ENCODE data around the gene OTUB1. TPM values are rescaled to one million over a fixed set of nuclear protein-coding genes. Genes with fewer than 3 reads are reported as not detected.

OTUB1 gene
- polyA plus RNA-seq, 2 donors = 54.6 to 91.5 TPM

GRCh38 chr11:64010783-64011182 is 24.5 kb downstream of the OTUB1 start:
- Histone ChIP-seq H3K4me3 (ENCODE audit: low read depth in 1 of 2, low read length in 2 of 2) (no peak overlapping the region), H3K36me3 (ENCODE audit: control insufficient read depth in 2 of 2, insufficient read depth in 2 of 2, low read length in 1 of 2) (no peaks in the 10 kb centered on the region), H3K27me3 (ENCODE audit: control insufficient read depth in 1 of 2, insufficient read depth in 2 of 2, low read length in 2 of 2) (no peaks in the 10 kb centered on the region), H3K9me3 (ENCODE audit: control insufficient read depth in 2 of 2, insufficient read depth in 1 of 2, low read depth in 1 of 2, low read length in 1 of 2) (peaks cover 3 to 9% of the 10 kb centered on the region in 2 donors), H3K27ac (ENCODE audit: low read depth in 2 of 2, low read length in 1 of 2) (no peak overlapping the region), H3K4me1 (ENCODE audit: control insufficient read depth in 2 of 2, insufficient read depth in 2 of 2, low read length in 1 of 2) (peaks cover 3 to 10% of the 10 kb centered on the region in 2 donors)
- WGBS, 2 donors = 83 to 92% methylated on average over 2 of the region's 2 CpGs

- Histone ChIP-seq H3K4me1 (ENCODE audit: control insufficient read depth in 2 of 2, insufficient read depth in 2 of 2, low read length in 1 of 2) (peaks cover 3 to 10% of the 10 kb centered on the region in 2 donors), H3K27ac (ENCODE audit: low read depth in 2 of 2, low read length in 1 of 2) (no peak overlapping the region), H3K9me3 (ENCODE audit: control insufficient read depth in 2 of 2, insufficient read depth in 1 of 2, low read depth in 1 of 2, low read length in 1 of 2) (peaks cover 3 to 9% of the 10 kb centered on the region in 2 donors), H3K36me3 (ENCODE audit: control insufficient read depth in 2 of 2, insufficient read depth in 2 of 2, low read length in 1 of 2) (no peaks in the 10 kb centered on the region), H3K4me3 (ENCODE audit: low read depth in 1 of 2, low read length in 2 of 2) (no peak overlapping the region), H3K27me3 (ENCODE audit: control insufficient read depth in 1 of 2, insufficient read depth in 2 of 2, low read length in 2 of 2) (no peaks in the 10 kb centered on the region)
- 87 to 92% methylated on average over 8 of the region's 8 CpGs for WGBS, 2 donors
Observed at GRCh38 chr11:64011371-64011770, 25.1 kb downstream of the OTUB1 start.

GRCh38 chr11:64013141-64013896 is 27.1 kb downstream of the OTUB1 start:
- no peaks in the 10 kb centered on the region for H3K27me3 ChIP-seq (ENCODE audit: control insufficient read depth in 1 of 2, insufficient read depth in 2 of 2, low read length in 2 of 2)
- H3K36me3 ChIP-seq (ENCODE audit: control insufficient read depth in 2 of 2, insufficient read depth in 2 of 2, low read length in 1 of 2) = no peaks in the 10 kb centered on the region
- H3K9me3 ChIP-seq (ENCODE audit: control insufficient read depth in 2 of 2, insufficient read depth in 1 of 2, low read depth in 1 of 2, low read length in 1 of 2) = peaks cover 3 to 9% of the 10 kb centered on the region in 2 donors
- H3K4me1 ChIP-seq (ENCODE audit: control insufficient read depth in 2 of 2, insufficient read depth in 2 of 2, low read length in 1 of 2) = no peaks in the 10 kb centered on the region
- WGBS, 2 donors = 85 to 89% methylated on average over 16 of the region's 16 CpGs
- no peak overlapping the region for H3K27ac ChIP-seq (ENCODE audit: low read depth in 2 of 2, low read length in 1 of 2)
- no peak overlapping the region for H3K4me3 ChIP-seq (ENCODE audit: low read depth in 1 of 2, low read length in 2 of 2)

GRCh38 chr11:64014356-64014755 is 28.1 kb downstream of the OTUB1 start:
- 88 to 89% methylated on average over 11 of the region's 11 CpGs for WGBS, 2 donors
- peaks cover 3 to 9% of the 10 kb centered on the region in 2 donors for H3K9me3 ChIP-seq (ENCODE audit: control insufficient read depth in 2 of 2, insufficient read depth in 1 of 2, low read depth in 1 of 2, low read length in 1 of 2)
- no peaks in the 10 kb centered on the region for H3K36me3 ChIP-seq (ENCODE audit: control insufficient read depth in 2 of 2, insufficient read depth in 2 of 2, low read length in 1 of 2)
- no peaks in the 10 kb centered on the region for H3K4me1 ChIP-seq (ENCODE audit: control insufficient read depth in 2 of 2, insufficient read depth in 2 of 2, low read length in 1 of 2)
- H3K27me3 ChIP-seq (ENCODE audit: control insufficient read depth in 1 of 2, insufficient read depth in 2 of 2, low read length in 2 of 2) = no peaks in the 10 kb centered on the region
- H3K27ac ChIP-seq (ENCODE audit: low read depth in 2 of 2, low read length in 1 of 2) = no peak overlapping the region
- H3K4me3 ChIP-seq (ENCODE audit: low read depth in 1 of 2, low read length in 2 of 2) = no peak overlapping the region

GRCh38 chr11:64015510-64015909 is 29.3 kb downstream of the OTUB1 start:
- no peaks in the 10 kb centered on the region for H3K27me3 ChIP-seq (ENCODE audit: control insufficient read depth in 1 of 2, insufficient read depth in 2 of 2, low read length in 2 of 2)
- H3K9me3 ChIP-seq (ENCODE audit: control insufficient read depth in 2 of 2, insufficient read depth in 1 of 2, low read depth in 1 of 2, low read length in 1 of 2) = peaks cover 0 to 6% of the 10 kb centered on the region in 2 donors
- H3K36me3 ChIP-seq (ENCODE audit: control insufficient read depth in 2 of 2, insufficient read depth in 2 of 2, low read length in 1 of 2) = no peaks in the 10 kb centered on the region
- 87 to 88% methylated on average over 20 of the region's 20 CpGs for WGBS, 2 donors
- H3K4me1 ChIP-seq (ENCODE audit: control insufficient read depth in 2 of 2, insufficient read depth in 2 of 2, low read length in 1 of 2) = no peaks in the 10 kb centered on the region
- H3K27ac ChIP-seq (ENCODE audit: low read depth in 2 of 2, low read length in 1 of 2) = no peak overlapping the region
- no peak overlapping the region for H3K4me3 ChIP-seq (ENCODE audit: low read depth in 1 of 2, low read length in 2 of 2)

- H3K9me3 ChIP-seq (ENCODE audit: control insufficient read depth in 2 of 2, insufficient read depth in 1 of 2, low read depth in 1 of 2, low read length in 1 of 2) = peaks cover 0 to under 1% of the 10 kb centered on the region in 2 donors
- no peaks in the 10 kb centered on the region for H3K27me3 ChIP-seq (ENCODE audit: control insufficient read depth in 1 of 2, insufficient read depth in 2 of 2, low read length in 2 of 2)
- H3K4me3 ChIP-seq (ENCODE audit: low read depth in 1 of 2, low read length in 2 of 2) = no peak overlapping the region
- peaks cover 0 to 1% of the 10 kb centered on the region in 2 donors for H3K4me1 ChIP-seq (ENCODE audit: control insufficient read depth in 2 of 2, insufficient read depth in 2 of 2, low read length in 1 of 2)
- H3K27ac ChIP-seq (ENCODE audit: low read depth in 2 of 2, low read length in 1 of 2) = no peak overlapping the region
- 87 to 91% methylated on average over 33 to 35 of the region's 35 CpGs for WGBS, 2 donors
- no peaks in the 10 kb centered on the region for H3K36me3 ChIP-seq (ENCODE audit: control insufficient read depth in 2 of 2, insufficient read depth in 2 of 2, low read length in 1 of 2)
Observed at GRCh38 chr11:64015935-64016845, 30.0 kb downstream of the OTUB1 start.

- 74 to 81% methylated on average over 7 of the region's 7 CpGs for WGBS, 2 donors
- Histone ChIP-seq H3K27ac (ENCODE audit: low read depth in 2 of 2, low read length in 1 of 2) (no peak overlapping the region), H3K27me3 (ENCODE audit: control insufficient read depth in 1 of 2, insufficient read depth in 2 of 2, low read length in 2 of 2) (no peaks in the 10 kb centered on the region), H3K4me1 (ENCODE audit: control insufficient read depth in 2 of 2, insufficient read depth in 2 of 2, low read length in 1 of 2) (peaks cover 0 to 5% of the 10 kb centered on the region in 2 donors), H3K9me3 (ENCODE audit: control insufficient read depth in 2 of 2, insufficient read depth in 1 of 2, low read depth in 1 of 2, low read length in 1 of 2) (no peaks in the 10 kb centered on the region), H3K4me3 (ENCODE audit: low read depth in 1 of 2, low read length in 2 of 2) (no peak overlapping the region), H3K36me3 (ENCODE audit: control insufficient read depth in 2 of 2, insufficient read depth in 2 of 2, low read length in 1 of 2) (no peaks in the 10 kb centered on the region)
Observed at GRCh38 chr11:64017945-64018224, 31.6 kb downstream of the OTUB1 start.

GRCh38 chr11:64018310-64018709 is 32.1 kb downstream of the OTUB1 start:
- peaks cover 0 to 5% of the 10 kb centered on the region in 2 donors for H3K4me1 ChIP-seq (ENCODE audit: control insufficient read depth in 2 of 2, insufficient read depth in 2 of 2, low read length in 1 of 2)
- H3K27me3 ChIP-seq (ENCODE audit: control insufficient read depth in 1 of 2, insufficient read depth in 2 of 2, low read length in 2 of 2) = no peaks in the 10 kb centered on the region
- H3K4me3 ChIP-seq (ENCODE audit: low read depth in 1 of 2, low read length in 2 of 2) = no peak overlapping the region
- no peaks in the 10 kb centered on the region for H3K9me3 ChIP-seq (ENCODE audit: control insufficient read depth in 2 of 2, insufficient read depth in 1 of 2, low read depth in 1 of 2, low read length in 1 of 2)
- H3K27ac ChIP-seq (ENCODE audit: low read depth in 2 of 2, low read length in 1 of 2) = no peak overlapping the region
- no peaks in the 10 kb centered on the region for H3K36me3 ChIP-seq (ENCODE audit: control insufficient read depth in 2 of 2, insufficient read depth in 2 of 2, low read length in 1 of 2)
- WGBS, 2 donors = 59 to 70% methylated on average over 7 to 8 of the region's 8 CpGs

GRCh38 chr11:64019106-64020037 is 33.1 kb downstream of the OTUB1 start:
- 67 to 75% methylated on average over 27 of the region's 27 CpGs for WGBS, 2 donors
- no peak overlapping the region for H3K27ac ChIP-seq (ENCODE audit: low read depth in 2 of 2, low read length in 1 of 2)
- H3K36me3 ChIP-seq (ENCODE audit: control insufficient read depth in 2 of 2, insufficient read depth in 2 of 2, low read length in 1 of 2) = no peaks in the 10 kb centered on the region
- H3K4me1 ChIP-seq (ENCODE audit: control insufficient read depth in 2 of 2, insufficient read depth in 2 of 2, low read length in 1 of 2) = peaks cover 0 to 5% of the 10 kb centered on the region in 2 donors
- no peak overlapping the region for H3K4me3 ChIP-seq (ENCODE audit: low read depth in 1 of 2, low read length in 2 of 2)
- H3K9me3 ChIP-seq (ENCODE audit: control insufficient read depth in 2 of 2, insufficient read depth in 1 of 2, low read depth in 1 of 2, low read length in 1 of 2) = no peaks in the 10 kb centered on the region
- H3K27me3 ChIP-seq (ENCODE audit: control insufficient read depth in 1 of 2, insufficient read depth in 2 of 2, low read length in 2 of 2) = no peaks in the 10 kb centered on the region
